Urinary bladder (tissue), 4 donors: ENCODE data around the gene ISCU. TPM values are rescaled to one million over a fixed set of nuclear protein-coding genes. Genes with fewer than 3 reads are reported as not detected.
"Not testable (repeated sequence)": the region's sequence is repeated elsewhere in the genome, so short reads cannot be mapped to it uniquely, and the experiment has no call there.

ENCODE experiments used
- DNase-seq: peaks from one replicate; pipeline ENCODE4 v3.0.0-alpha.2; 2015; ENCODE audit errors: extremely low spot score
- H3K27ac ChIP-seq: one replicate; pipeline ENCODE4 v1.5.1; 2013; ENCODE audit warnings: low read depth, mild to moderate bottlenecking, moderate library complexity
- H3K36me3 ChIP-seq: one replicate; pipeline ENCODE4 v1.6.1; 2013; ENCODE audit warnings: mild to moderate bottlenecking, moderate library complexity; ENCODE audit not compliant: insufficient read depth
- H3K4me1 ChIP-seq: one replicate; pipeline ENCODE4 v1.6.1; 2013; ENCODE audit warnings: mild to moderate bottlenecking, moderate library complexity; ENCODE audit not compliant: insufficient read depth
- H3K4me3 ChIP-seq: one replicate; pipeline ENCODE4 v1.5.1; 2013; ENCODE audit warnings: low read depth, low read length
- WGBS: extraction: QIAGEN DNeasy Blood & Tissue Kit; methylation state at CpG from one replicate; pipeline ENCODE4 v1.1.7; 2013; 5-methylcytosine and 5-hydroxymethylcytosine counted together
- polyA plus RNA-seq: library from polyadenylated mRNA; stranded (reverse); fragments of 200-250 nt; gene quantifications from one replicate; pipeline ENCODE4 v1.2.3, GENCODE V29; 2013
- total RNA-seq: library from RNA; depleted of rRNA; stranded (reverse); fragments of >200 nt; gene quantifications from one replicate; pipeline ENCODE4 v1.2.3, GENCODE V29; 2014
- donor health status: healthy with polysubstance abuse.
- donor health status: healthy.

Gene ISCU
- total and polyA plus RNA-seq, 2 donors = 91.3 to 210 TPM

GRCh38 chr12:108568338-108569154 lies 6.2 kb downstream of the ISCU start:
- Histone ChIP-seq H3K36me3 (peaks cover 5% of the 10 kb centered on the region), H3K27ac (no peak overlapping the region), H3K4me3 (no peak overlapping the region), H3K4me1 (no peaks in the 10 kb centered on the region)
- DNase-seq = no peak
- 65% methylated on average over 10 of the region's 10 CpGs for WGBS

- Histone ChIP-seq H3K36me3 (peaks cover 2% of the 10 kb centered on the region), H3K4me1 (no peaks in the 10 kb centered on the region), H3K4me3 (no peak overlapping the region), H3K27ac (no peak overlapping the region)
- 66% methylated on average over 3 of the region's 3 CpGs for WGBS
- DNase-seq = peak; percentile 15
Observed at GRCh38 chr12:108570743-108571608, 8.6 kb downstream of the ISCU start.

GRCh38 chr12:108571609-108572165 lies 9.3 kb downstream of the ISCU start:
- 81% methylated on average over 8 of the region's 8 CpGs for WGBS

GRCh38 chr12:108572166-108572790 lies 9.9 kb downstream of the ISCU start:
- H3K4me3 ChIP-seq = no peak overlapping the region
- DNase-seq = no peak
- no peaks in the 10 kb centered on the region for H3K4me1 ChIP-seq
- H3K27ac ChIP-seq = no peak overlapping the region
- 74% methylated on average over 8 of the region's 8 CpGs for WGBS
- peaks cover 2% of the 10 kb centered on the region for H3K36me3 ChIP-seq

More at GRCh38 chr12:108571609-108572165, 9.3 kb downstream of the ISCU start:
- Histone ChIP-seq H3K4me3 (no peak overlapping the region), H3K4me1 (no peaks in the 10 kb centered on the region), H3K36me3 (peaks cover 2% of the 10 kb centered on the region), H3K27ac (no peak overlapping the region)
- no peak for DNase-seq

GRCh38 chr12:108573317-108573716 lies 10.9 kb downstream of the ISCU start:
- Histone ChIP-seq H3K4me3 (no peak overlapping the region), H3K36me3 (peaks cover 2% of the 10 kb centered on the region), H3K27ac (no peak overlapping the region), H3K4me1 (no peaks in the 10 kb centered on the region)
- no peak for DNase-seq
- WGBS = 42% methylated on average over 2 of the region's 2 CpGs

GRCh38 chr12:108574276-108574675 lies 11.9 kb downstream of the ISCU start:
- DNase-seq, H3K36me3 ChIP-seq, H3K4me1 ChIP-seq, H3K4me3 ChIP-seq, H3K27ac ChIP-seq: not testable (repeated sequence)
- 95% methylated on average over 1 of the region's 1 CpG for WGBS

GRCh38 chr12:108575199-108575912 lies 13.0 kb downstream of the ISCU start:
- Histone ChIP-seq H3K4me3 (no peak overlapping the region), H3K36me3 (no peaks in the 10 kb centered on the region), H3K4me1 (no peaks in the 10 kb centered on the region), H3K27ac (no peak overlapping the region)
- 88% methylated on average over 9 of the region's 9 CpGs for WGBS
- DNase-seq = no peak

- Histone ChIP-seq H3K27ac (no peak overlapping the region), H3K36me3 (no peaks in the 10 kb centered on the region), H3K4me1 (no peaks in the 10 kb centered on the region), H3K4me3 (no peak overlapping the region)
- DNase-seq = no peak
- WGBS = 65% methylated on average over 6 of the region's 6 CpGs
Observed at GRCh38 chr12:108576660-108577234, 14.4 kb downstream of the ISCU start.

GRCh38 chr12:108577458-108577857 lies 15.1 kb downstream of the ISCU start:
- H3K4me3 ChIP-seq = no peak overlapping the region
- no peaks in the 10 kb centered on the region for H3K36me3 ChIP-seq
- DNase-seq = no peak
- no peak overlapping the region for H3K27ac ChIP-seq
- H3K4me1 ChIP-seq = no peaks in the 10 kb centered on the region

- H3K27ac ChIP-seq = no peak overlapping the region
- no peaks in the 10 kb centered on the region for H3K4me1 ChIP-seq
- DNase-seq = no peak
- no peak overlapping the region for H3K4me3 ChIP-seq
- H3K36me3 ChIP-seq = no peaks in the 10 kb centered on the region
- WGBS = 77% methylated on average over 2 of the region's 2 CpGs
Observed at GRCh38 chr12:108578264-108578663, 15.9 kb downstream of the ISCU start.

- Histone ChIP-seq H3K27ac (no peak overlapping the region), H3K4me1 (no peaks in the 10 kb centered on the region), H3K4me3 (no peak overlapping the region), H3K36me3 (no peaks in the 10 kb centered on the region)
- DNase-seq = no peak
- WGBS = 97% methylated on average over 3 of the region's 3 CpGs
Observed at GRCh38 chr12:108578813-108579212, 16.4 kb downstream of the ISCU start.

- Histone ChIP-seq H3K4me3 (no peak overlapping the region), H3K4me1 (no peaks in the 10 kb centered on the region), H3K27ac (no peak overlapping the region), H3K36me3 (no peaks in the 10 kb centered on the region)
- 49% methylated on average over 3 of the region's 3 CpGs for WGBS
- DNase-seq = no peak
Observed at GRCh38 chr12:108580531-108580930, 18.1 kb downstream of the ISCU start.
